Measurements from ENCODE around the gene CCDC188.

DNA sequence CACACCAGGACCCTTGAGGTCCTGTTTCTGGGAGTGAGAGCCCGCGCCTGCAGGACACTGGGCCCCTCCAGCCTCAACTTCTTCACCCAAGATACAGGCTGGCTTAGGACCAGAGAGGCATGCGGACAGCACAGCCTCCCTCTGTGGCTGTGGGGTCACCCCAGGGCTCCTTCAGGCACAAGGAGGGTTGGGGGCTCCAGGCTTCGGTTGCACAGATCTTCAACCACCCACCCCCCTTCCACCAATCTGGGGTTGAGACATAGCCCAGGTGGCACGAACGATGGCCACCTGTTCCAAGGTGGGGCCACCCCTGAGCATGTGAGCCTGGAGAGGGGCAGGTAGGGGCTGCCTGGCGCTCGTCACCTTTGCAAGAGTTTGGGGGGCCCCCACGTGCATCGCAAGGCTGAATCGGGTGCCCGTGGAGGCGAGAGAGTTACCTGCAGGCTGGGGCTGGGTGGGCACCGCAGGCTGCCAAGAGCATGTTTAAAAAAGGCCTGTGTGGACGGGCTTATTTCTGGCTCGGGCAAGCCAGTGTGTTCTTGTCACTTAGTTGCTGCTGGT, 18.1 kb downstream of the CCDC188 start:
- TF ChIP-seq, protein P1, sequence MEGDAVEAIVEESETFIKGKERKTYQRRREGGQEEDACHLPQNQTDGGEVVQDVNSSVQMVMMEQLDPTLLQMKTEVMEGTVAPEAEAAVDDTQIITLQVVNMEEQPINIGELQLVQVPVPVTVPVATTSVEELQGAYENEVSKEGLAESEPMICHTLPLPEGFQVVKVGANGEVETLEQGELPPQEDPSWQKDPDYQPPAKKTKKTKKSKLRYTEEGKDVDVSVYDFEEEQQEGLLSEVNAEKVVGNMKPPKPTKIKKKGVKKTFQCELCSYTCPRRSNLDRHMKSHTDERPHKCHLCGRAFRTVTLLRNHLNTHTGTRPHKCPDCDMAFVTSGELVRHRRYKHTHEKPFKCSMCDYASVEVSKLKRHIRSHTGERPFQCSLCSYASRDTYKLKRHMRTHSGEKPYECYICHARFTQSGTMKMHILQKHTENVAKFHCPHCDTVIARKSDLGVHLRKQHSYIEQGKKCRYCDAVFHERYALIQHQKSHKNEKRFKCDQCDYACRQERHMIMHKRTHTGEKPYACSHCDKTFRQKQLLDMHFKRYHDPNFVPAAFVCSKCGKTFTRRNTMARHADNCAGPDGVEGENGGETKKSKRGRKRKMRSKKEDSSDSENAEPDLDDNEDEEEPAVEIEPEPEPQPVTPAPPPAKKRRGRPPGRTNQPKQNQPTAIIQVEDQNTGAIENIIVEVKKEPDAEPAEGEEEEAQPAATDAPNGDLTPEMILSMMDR (optimal IDR thresholded peaks at IDR 0.05 in 1 of 3, IDR thresholded peaks at IDR 0.05 in 1 of 3, conservative IDR thresholded peaks at IDR 0.05 in 1 of 3; ENCODE audit: extremely low read depth in 1 of 3, insufficient read depth in 2 of 3, low read length in 3 of 3): no peak
- no peak for TF ChIP-seq EZH2 (IDR thresholded peaks at IDR 0.05; ENCODE audit: low read length)

Data from keratinocyte (primary cell).